ENCODE results near the gene NAV2. TPM values are rescaled to one million over a fixed set of nuclear protein-coding genes. Genes with fewer than 3 reads are reported as not detected.

NAV2 gene
- polyA plus RNA-seq, 1 experiment: 5.1 TPM

- no peaks in the 10 kb centered on the region for H3K27me3 ChIP-seq (ENCODE audit: control insufficient read depth, insufficient read depth, low read length)
- no peak overlapping the region for H3K27ac ChIP-seq (ENCODE audit: low read depth, low read length)
- CTCF ChIA-PET: interaction anchor here (1.6 kb wide), 1 partner anchor 217 kb away, joined by 5 read pairs; no protein-coding TSS in a partner anchor
- DNase-seq (ENCODE audit: low read depth, low spot score): no peak
- TF ChIP-seq CTCF (IDR thresholded peaks at IDR 0.05; ENCODE audit: low read depth, low read length): no peak
- no peak overlapping the region for H3K4me3 ChIP-seq (ENCODE audit: low read depth, low read length)
- H3K9me3 ChIP-seq (ENCODE audit: control insufficient read depth, insufficient read depth, low read length): no peaks in the 10 kb centered on the region
- POLR2A ChIA-PET: interaction anchor here (0.6 kb wide), 1 partner anchor 67 kb away, joined by 3 read pairs; no protein-coding TSS in a partner anchor
Observed at GRCh38 chr11:19686234-19686633, 26.4 kb upstream of the NAV2 start.

- ChIA-PET CTCF (interaction anchor here (0.5 kb wide), 1 partner anchor 8 kb away, joined by 4 read pairs; no protein-coding TSS in a partner anchor), POLR2A (no interaction called here)
Observed at GRCh38 chr11:19687392-19687791, 25.2 kb upstream of the NAV2 start.

GRCh38 chr11:19689281-19690000 lies 23.2 kb upstream of the NAV2 start:
- no peak for DNase-seq (ENCODE audit: low read depth, low spot score)
- no peaks in the 10 kb centered on the region for H3K27me3 ChIP-seq (ENCODE audit: control insufficient read depth, insufficient read depth, low read length)
- ChIA-PET POLR2A (no interaction called here), CTCF (no interaction called here)
- no peak overlapping the region for H3K4me3 ChIP-seq (ENCODE audit: low read depth, low read length)
- TF ChIP-seq CTCF (IDR thresholded peaks at IDR 0.05; ENCODE audit: low read depth, low read length): no peak
- no peak overlapping the region for H3K27ac ChIP-seq (ENCODE audit: low read depth, low read length)
- no peaks in the 10 kb centered on the region for H3K9me3 ChIP-seq (ENCODE audit: control insufficient read depth, insufficient read depth, low read length)

More at GRCh38 chr11:19687392-19687791, 25.2 kb upstream of the NAV2 start:
- no peak overlapping the region for H3K27ac ChIP-seq (ENCODE audit: low read depth, low read length)
- no peak for DNase-seq (ENCODE audit: low read depth, low spot score)
- H3K27me3 ChIP-seq (ENCODE audit: control insufficient read depth, insufficient read depth, low read length): no peaks in the 10 kb centered on the region
- TF ChIP-seq CTCF (IDR thresholded peaks at IDR 0.05; ENCODE audit: low read depth, low read length): no peak
- no peak overlapping the region for H3K4me3 ChIP-seq (ENCODE audit: low read depth, low read length)
- no peaks in the 10 kb centered on the region for H3K9me3 ChIP-seq (ENCODE audit: control insufficient read depth, insufficient read depth, low read length)

GRCh38 chr11:19690885-19691284 lies 21.8 kb upstream of the NAV2 start:
- POLR2A ChIA-PET: no interaction called here
- no peak overlapping the region for H3K27ac ChIP-seq (ENCODE audit: low read depth, low read length)
- no peaks in the 10 kb centered on the region for H3K9me3 ChIP-seq (ENCODE audit: control insufficient read depth, insufficient read depth, low read length)
- DNase-seq (ENCODE audit: low read depth, low spot score): no peak
- no peaks in the 10 kb centered on the region for H3K27me3 ChIP-seq (ENCODE audit: control insufficient read depth, insufficient read depth, low read length)
- H3K4me3 ChIP-seq (ENCODE audit: low read depth, low read length): no peak overlapping the region
- no peak for TF ChIP-seq CTCF (IDR thresholded peaks at IDR 0.05; ENCODE audit: low read depth, low read length)
- CTCF ChIA-PET: no interaction called here

- POLR2A ChIA-PET: no interaction called here
- CTCF ChIA-PET: no interaction called here
- TF ChIP-seq CTCF (IDR thresholded peaks at IDR 0.05; ENCODE audit: low read depth, low read length): no peak
- no peaks in the 10 kb centered on the region for H3K27me3 ChIP-seq (ENCODE audit: control insufficient read depth, insufficient read depth, low read length)
- H3K9me3 ChIP-seq (ENCODE audit: control insufficient read depth, insufficient read depth, low read length): no peaks in the 10 kb centered on the region
- no peak overlapping the region for H3K27ac ChIP-seq (ENCODE audit: low read depth, low read length)
- H3K4me3 ChIP-seq (ENCODE audit: low read depth, low read length): no peak overlapping the region
- DNase-seq (ENCODE audit: low read depth, low spot score): no peak
Observed at GRCh38 chr11:19691815-19692500, 20.7 kb upstream of the NAV2 start.
